GM13976 (cell line): ENCODE results near the gene GPR39.

Experiments
- DNase-seq: peaks from one replicate; pipeline ENCODE4 v3.0.0; 2012; ENCODE audit warnings: low spot score
- in situ Hi-C: fragments of 300-500 bp; cut with MboI; formaldehyde crosslinking; loops from one replicate; pipeline ENCODE4 v1.12.0; 2022; ENCODE audit warnings: low sequenced_read_pairs, mixed read lengths, inconsistent platforms; ENCODE audit not compliant: unreplicated experiment
- TF ChIP-seq, protein P1 (sequence below): IDR thresholded peaks from 2 replicates; pipeline ENCODE4 v1.5.1; 2012; ENCODE audit warnings: borderline replicate concordance, mild to moderate bottlenecking; ENCODE audit not compliant: insufficient read depth; ENCODE audit errors: extremely low read depth, missing control alignments, control extremely low read depth

GPR39 gene

DNA sequence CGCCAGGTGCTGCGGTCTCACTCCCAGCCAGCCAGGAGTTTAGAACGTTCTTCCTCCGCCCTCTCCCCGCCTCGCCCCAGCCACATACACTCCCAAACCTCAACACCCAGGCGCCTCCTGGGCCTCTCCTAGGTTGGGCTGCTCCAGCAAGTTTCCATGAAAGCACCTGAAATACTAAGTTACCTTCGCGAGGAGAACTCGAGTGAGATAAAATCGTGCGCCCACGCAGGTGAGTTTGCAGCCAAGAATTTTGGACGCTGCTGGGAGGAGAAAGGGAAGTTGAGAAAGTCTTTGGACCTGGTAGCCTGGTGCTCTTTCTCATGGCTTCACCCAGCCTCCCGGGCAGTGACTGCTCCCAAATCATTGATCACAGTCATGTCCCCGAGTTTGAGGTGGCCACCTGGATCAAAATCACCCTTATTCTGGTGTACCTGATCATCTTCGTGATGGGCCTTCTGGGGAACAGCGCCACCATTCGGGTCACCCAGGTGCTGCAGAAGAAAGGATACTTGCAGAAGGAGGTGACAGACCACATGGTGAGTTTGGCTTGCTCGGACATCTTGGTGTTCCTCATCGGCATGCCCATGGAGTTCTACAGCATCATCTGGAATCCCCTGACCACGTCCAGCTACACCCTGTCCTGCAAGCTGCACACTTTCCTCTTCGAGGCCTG, at the start of gene GPR39:
Gene GPR39, plus strand, starts transcription at position 83 of the 673 bp plus-strand sequence.
- in situ Hi-C loops: no loop called here
- DNase-seq: no peak
- TF ChIP-seq, protein P1, sequence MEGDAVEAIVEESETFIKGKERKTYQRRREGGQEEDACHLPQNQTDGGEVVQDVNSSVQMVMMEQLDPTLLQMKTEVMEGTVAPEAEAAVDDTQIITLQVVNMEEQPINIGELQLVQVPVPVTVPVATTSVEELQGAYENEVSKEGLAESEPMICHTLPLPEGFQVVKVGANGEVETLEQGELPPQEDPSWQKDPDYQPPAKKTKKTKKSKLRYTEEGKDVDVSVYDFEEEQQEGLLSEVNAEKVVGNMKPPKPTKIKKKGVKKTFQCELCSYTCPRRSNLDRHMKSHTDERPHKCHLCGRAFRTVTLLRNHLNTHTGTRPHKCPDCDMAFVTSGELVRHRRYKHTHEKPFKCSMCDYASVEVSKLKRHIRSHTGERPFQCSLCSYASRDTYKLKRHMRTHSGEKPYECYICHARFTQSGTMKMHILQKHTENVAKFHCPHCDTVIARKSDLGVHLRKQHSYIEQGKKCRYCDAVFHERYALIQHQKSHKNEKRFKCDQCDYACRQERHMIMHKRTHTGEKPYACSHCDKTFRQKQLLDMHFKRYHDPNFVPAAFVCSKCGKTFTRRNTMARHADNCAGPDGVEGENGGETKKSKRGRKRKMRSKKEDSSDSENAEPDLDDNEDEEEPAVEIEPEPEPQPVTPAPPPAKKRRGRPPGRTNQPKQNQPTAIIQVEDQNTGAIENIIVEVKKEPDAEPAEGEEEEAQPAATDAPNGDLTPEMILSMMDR: no peak

DNA sequence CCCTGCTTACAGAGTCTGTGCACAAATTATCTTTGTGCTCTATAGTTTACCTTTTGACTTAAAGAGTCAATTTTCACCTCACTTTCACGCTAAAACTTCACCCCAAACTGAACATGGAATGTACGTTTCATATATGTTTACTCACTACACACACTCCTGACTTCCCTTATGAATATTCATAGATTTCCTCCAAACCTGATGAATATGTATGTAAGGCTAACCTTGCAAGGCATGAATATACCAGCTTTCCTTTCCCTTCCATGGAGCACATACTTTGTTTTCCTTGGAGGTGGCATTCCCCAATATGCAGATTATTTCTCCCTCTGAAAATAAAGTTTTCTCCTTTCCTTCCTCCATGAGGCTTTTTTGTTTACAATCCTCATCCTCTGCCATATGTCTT, 48.4 kb upstream of the GPR39 start:
- in situ Hi-C loops: no loop called here
- no peak for DNase-seq
- TF ChIP-seq, protein P1: no peak

DNA sequence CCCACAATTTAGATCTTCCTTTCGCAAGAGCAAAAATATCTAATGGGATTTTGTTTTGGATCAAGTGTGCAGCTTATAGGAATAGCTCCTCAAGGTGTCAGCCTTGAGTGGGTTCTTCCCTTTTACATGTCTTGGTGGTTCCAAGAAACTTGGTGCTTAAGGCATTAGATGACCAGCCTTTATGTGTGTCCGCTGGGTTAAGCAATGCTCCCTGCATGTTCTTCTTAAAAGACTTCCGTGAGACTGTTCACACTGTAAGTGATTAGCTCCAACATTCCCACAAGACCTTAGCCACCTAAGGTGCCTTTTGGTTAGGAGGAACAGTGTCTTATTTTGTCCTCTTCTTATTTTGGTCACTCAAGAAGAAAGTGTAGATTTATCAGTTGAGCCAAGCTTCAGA, 44.3 kb upstream of the GPR39 start:
- DNase-seq: no peak
- in situ Hi-C loops: no loop called here
- TF ChIP-seq, protein P1: no peak

DNA sequence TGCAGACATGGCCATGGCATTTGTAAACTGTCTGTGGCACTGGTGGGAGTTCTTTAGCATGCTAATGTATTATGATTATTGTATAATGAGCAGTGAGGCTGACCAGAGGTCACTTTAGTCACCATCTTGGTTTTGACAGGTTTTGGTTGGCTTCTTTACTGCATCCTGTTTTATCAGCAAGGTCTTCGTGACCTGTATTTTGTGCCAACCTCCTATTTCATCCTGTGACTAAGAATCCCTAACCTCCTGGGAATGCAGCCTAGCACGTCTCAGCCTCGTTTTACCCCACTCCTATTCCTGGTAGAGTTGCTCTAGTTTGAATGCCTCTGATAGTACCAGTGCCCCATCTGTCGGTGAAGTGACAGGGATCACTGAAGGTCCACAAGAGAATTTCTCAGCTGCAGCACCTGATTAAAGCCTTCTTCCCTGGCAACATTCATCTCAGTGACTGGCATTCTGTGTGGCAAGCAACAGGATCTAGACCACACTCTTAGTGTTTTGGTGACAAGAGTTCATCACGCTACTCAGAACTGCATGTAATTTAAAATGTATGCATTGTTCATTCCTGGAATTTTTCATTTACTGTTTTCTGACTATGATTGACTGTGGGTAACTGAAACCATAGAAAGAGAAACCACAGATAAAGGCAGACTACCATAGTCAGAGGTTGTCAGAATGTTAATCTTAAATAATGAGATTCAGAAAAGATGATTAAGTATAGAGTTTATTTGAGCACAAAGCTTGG, 43.0 kb upstream of the GPR39 start:
- no peak for DNase-seq
- TF ChIP-seq, protein P1: no peak
- in situ Hi-C loops: no loop called here

DNA sequence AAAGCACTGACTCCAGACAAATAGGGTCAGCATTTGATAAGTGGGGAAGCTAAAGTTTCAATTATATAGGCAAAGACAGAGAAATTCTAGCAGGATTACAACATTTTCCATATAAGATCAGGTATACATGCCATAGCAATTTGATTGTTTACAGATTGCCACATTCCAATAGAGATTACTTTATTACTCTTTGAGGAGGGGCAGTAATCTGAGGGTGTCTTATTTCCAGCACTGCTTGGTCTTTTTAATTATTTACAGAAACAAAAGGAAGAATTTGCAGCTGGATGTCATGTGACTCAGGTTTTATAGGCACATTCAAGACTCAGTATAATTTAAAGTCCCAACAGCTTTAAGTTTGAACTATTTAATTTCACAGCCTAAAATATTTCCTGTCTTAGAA, 42.5 kb upstream of the GPR39 start:
- TF ChIP-seq, protein P1: no peak
- in situ Hi-C loops: no loop called here
- no peak for DNase-seq

DNA sequence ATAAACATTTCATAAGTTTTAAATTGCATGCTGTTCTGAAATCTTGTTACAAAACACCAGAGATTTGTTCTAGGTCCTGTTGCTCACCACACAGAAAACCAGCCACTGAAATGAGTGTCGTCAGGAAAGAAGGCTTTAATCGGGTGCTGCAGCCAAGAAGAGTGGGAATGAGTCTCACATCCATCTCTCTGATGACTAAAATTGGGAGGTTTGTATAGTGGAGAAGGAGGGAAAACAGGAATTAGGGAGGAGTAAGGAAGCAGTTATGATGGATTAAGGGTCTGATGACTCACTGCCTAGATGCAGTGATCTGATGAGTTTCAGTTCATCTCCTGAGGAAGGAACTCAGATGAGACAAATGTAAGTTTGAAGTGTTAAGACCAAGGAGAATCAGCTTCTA, 42.1 kb upstream of the GPR39 start:
- no peak for DNase-seq
- in situ Hi-C loops: no loop called here
- TF ChIP-seq, protein P1: no peak
